Type B pancreatic cell (in vitro differentiated cells): ENCODE measurements around the gene BOD1L2. TPM values are rescaled to one million over a fixed set of nuclear protein-coding genes. Genes with fewer than 3 reads are reported as not detected.

Experiments
- DNase-seq: peaks from one replicate; pipeline ENCODE4 v3.0.0; 2021; ENCODE audit warnings: mixed read lengths; ENCODE audit not compliant: unreplicated experiment; ENCODE audit errors: extremely low spot score
- H3K27ac Mint-ChIP-seq: 2 replicates; pipeline ENCODE4 v1.8.0; 2021; ENCODE audit warnings: mild to moderate bottlenecking, mixed read lengths
- H3K27me3 Mint-ChIP-seq: 2 replicates; pipeline ENCODE4 v1.8.0; 2021; ENCODE audit warnings: mixed read lengths
- H3K36me3 Mint-ChIP-seq: 2 replicates; pipeline ENCODE4 v1.8.0; 2021; ENCODE audit warnings: mixed read lengths
- H3K4me1 Mint-ChIP-seq: one replicate; pipeline ENCODE4 v1.8.0; 2021; ENCODE audit warnings: mixed read lengths; ENCODE audit not compliant: unreplicated experiment
- H3K4me3 Mint-ChIP-seq: 2 replicates; pipeline ENCODE4 v1.8.0; 2021; ENCODE audit warnings: mild to moderate bottlenecking, mixed read lengths
- H3K9me3 Mint-ChIP-seq: 2 replicates; pipeline ENCODE4 v1.8.0; 2021; ENCODE audit warnings: mixed read lengths
- CTCF ChIP-seq: fragments of 200-600 bp; sonication (generic); conservative IDR thresholded peaks from 2 replicates; pipeline ENCODE4 v1.5.0; 2021; ENCODE audit warnings: antibody characterized with exemption, mild to moderate bottlenecking
- total RNA-seq: library from RNA; stranded (reverse); gene quantifications from 2 replicates; pipeline ENCODE4 v1.2.1, GENCODE V29; 2021; ENCODE audit warnings: low replicate concordance

Gene BOD1L2
- total RNA-seq, 1 donor from 2014 or later, result not detected

- H3K4me3 Mint-ChIP-seq, result peak overlapping the region; percentile 14
- TF ChIP-seq CTCF, result peak; percentile 58
- H3K27ac Mint-ChIP-seq, result no peak overlapping the region
- no peaks in the 10 kb centered on the region for H3K9me3 Mint-ChIP-seq
- peaks cover 64% of the 10 kb centered on the region for H3K27me3 Mint-ChIP-seq
- no peak for DNase-seq
- no peaks in the 10 kb centered on the region for H3K36me3 Mint-ChIP-seq
- H3K4me1 Mint-ChIP-seq, result no peaks in the 10 kb centered on the region
Measured at GRCh38 chr18:57121542-57122112, 25.3 kb upstream of the BOD1L2 start.

GRCh38 chr18:57122936-57123510, 23.9 kb upstream of the BOD1L2 start:
- no peak for DNase-seq
- no peak for TF ChIP-seq CTCF
- H3K36me3 Mint-ChIP-seq, result no peaks in the 10 kb centered on the region
- no peak overlapping the region for H3K4me3 Mint-ChIP-seq
- H3K27ac Mint-ChIP-seq, result no peak overlapping the region
- no peaks in the 10 kb centered on the region for H3K9me3 Mint-ChIP-seq
- peaks cover 62% of the 10 kb centered on the region for H3K27me3 Mint-ChIP-seq
- H3K4me1 Mint-ChIP-seq, result no peaks in the 10 kb centered on the region

- H3K36me3 Mint-ChIP-seq, result no peaks in the 10 kb centered on the region
- no peaks in the 10 kb centered on the region for H3K9me3 Mint-ChIP-seq
- no peak overlapping the region for H3K4me3 Mint-ChIP-seq
- TF ChIP-seq CTCF, result no peak
- peaks cover 70% of the 10 kb centered on the region for H3K27me3 Mint-ChIP-seq
- DNase-seq, result no peak
- H3K27ac Mint-ChIP-seq, result no peak overlapping the region
- H3K4me1 Mint-ChIP-seq, result no peaks in the 10 kb centered on the region
Measured at GRCh38 chr18:57125627-57126026, 21.3 kb upstream of the BOD1L2 start.

- no peak for TF ChIP-seq CTCF
- Mint-ChIP-seq H3K27ac (no peak overlapping the region), H3K9me3 (no peaks in the 10 kb centered on the region), H3K27me3 (peaks cover 51% of the 10 kb centered on the region), H3K4me1 (no peaks in the 10 kb centered on the region), H3K4me3 (no peak overlapping the region), H3K36me3 (no peaks in the 10 kb centered on the region)
- DNase-seq, result no peak
Measured at GRCh38 chr18:57128220-57128932, 18.5 kb upstream of the BOD1L2 start.

GRCh38 chr18:57131101-57131500, 15.8 kb upstream of the BOD1L2 start:
- no peak overlapping the region for H3K4me3 Mint-ChIP-seq
- H3K9me3 Mint-ChIP-seq, result no peaks in the 10 kb centered on the region
- no peaks in the 10 kb centered on the region for H3K36me3 Mint-ChIP-seq
- DNase-seq, result no peak
- H3K27me3 Mint-ChIP-seq, result peaks cover 38% of the 10 kb centered on the region
- H3K4me1 Mint-ChIP-seq, result no peaks in the 10 kb centered on the region
- no peak overlapping the region for H3K27ac Mint-ChIP-seq
- TF ChIP-seq CTCF, result no peak
